GM21737 (cell line): ENCODE data around the gene HOXB8.

Experiments
- ATAC-seq: cut with Tn5 transposase; IDR thresholded peaks from one replicate; pipeline ENCODE4 v1.9.1; 2021; ENCODE audit warnings: mild to moderate bottlenecking, moderate library complexity; ENCODE audit not compliant: unreplicated experiment

HOXB8 gene

GRCh38 chr17:48624544-48625494, 9.7 kb upstream of the HOXB8 start:
- no peak for ATAC-seq

- ATAC-seq = no peak
Measured at GRCh38 chr17:48624118-48624517, 9.0 kb upstream of the HOXB8 start.

GRCh38 chr17:48623583-48623982, 8.5 kb upstream of the HOXB8 start:
- ATAC-seq = no peak

DNA sequence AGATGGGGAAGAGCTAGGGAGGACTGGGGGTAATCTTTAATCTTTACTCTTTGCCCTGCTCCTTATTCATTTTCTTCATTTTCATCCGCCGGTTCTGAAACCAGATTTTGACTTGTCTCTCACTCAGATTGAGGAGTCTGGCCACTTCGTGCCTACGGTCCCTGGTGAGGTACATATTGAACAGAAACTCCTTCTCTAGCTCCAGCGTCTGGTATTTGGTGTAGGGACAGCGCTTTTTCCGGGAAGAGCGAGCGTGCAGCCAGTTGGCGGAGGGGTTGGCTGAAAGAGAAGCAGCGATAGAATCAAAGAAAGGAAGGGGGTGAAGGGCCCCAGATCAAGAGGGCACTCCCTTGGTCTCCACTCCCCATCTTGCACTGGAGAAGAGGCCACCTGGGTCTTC, 7.8 kb upstream of the HOXB8 start:
- ATAC-seq = no peak

DNA sequence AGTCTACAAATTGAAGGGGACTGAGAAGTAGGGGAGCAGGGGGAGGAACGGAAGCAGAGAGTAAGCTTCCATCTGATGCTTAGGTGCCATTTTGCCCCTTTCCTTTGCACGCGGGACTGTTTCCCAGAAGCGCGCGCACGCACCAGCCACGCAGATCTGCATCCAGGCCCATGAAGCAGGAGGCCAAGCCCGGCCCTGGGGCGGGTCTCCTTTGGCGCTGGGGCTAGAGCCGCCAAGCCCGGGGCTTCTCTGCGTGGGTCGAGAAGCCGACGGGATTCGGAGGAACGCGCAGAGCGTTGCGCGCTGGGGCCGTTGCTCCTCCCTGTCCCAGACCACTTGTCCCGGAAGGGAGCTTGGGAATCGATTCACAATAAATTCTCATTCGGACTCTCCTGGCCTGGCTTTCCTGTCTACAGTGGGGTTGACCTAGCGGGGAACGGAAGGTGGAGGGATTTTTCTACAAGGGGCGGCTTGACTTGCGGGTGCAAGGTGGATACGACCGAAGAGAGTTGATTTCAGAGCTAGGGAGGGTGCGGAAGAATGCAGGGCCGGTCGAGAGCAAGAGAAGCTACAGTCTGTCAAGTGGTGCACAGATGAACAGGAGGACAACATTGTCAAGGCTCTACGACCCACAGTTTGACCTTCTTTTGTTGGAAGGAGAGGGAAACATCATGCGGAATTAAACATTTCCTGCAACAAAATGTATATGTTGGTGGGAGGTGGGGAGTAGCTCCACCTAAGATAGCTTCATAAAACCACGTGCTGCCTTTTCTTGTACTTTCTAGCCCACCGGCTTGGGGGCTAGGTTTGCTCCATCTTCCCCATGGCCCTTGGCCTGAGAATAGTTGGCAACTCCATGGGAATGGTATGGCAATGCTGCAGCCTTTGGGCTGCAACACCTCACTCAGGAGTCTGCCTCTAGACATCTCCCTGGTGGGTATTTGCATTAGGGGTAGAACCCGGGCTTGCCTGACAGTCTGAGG, 6.6 kb upstream of the HOXB8 start:
- no peak for ATAC-seq

- ATAC-seq = no peak
Measured at GRCh38 chr17:48620461-48621139, 5.5 kb upstream of the HOXB8 start.

DNA sequence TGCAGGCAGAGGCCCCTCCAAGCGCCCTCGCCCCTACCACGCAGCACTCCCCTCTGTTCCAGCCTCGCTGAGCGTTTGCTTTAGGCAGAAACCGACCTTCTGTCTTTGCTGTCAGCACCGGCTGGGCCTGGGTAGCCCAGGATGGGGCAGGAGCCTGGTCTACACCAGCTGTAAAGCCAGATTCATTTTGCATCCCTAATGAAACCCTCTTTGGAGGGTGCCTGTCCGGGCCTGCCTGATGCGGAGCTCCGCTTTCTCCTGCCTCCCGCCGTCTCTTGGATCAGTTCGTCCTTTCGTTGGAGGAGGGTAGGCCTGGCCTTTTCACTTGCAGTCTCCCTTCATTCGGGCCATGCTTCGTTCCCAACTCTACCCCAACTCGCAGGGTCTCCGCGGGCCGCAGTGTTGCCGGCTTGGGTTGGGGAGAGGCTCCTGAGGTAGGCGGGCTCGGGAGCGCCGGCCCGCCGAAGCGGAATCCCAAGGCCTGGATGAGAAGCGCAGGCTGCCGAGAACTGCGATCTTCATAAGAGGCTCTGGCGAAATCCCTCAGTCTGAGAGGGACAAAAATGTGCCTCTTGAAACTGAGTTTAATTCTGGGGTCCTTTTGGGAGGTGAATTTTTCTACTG, 4.8 kb upstream of the HOXB8 start:
- no peak for ATAC-seq

GRCh38 chr17:48618256-48618896, 3.3 kb upstream of the HOXB8 start:
- no peak for ATAC-seq

DNA sequence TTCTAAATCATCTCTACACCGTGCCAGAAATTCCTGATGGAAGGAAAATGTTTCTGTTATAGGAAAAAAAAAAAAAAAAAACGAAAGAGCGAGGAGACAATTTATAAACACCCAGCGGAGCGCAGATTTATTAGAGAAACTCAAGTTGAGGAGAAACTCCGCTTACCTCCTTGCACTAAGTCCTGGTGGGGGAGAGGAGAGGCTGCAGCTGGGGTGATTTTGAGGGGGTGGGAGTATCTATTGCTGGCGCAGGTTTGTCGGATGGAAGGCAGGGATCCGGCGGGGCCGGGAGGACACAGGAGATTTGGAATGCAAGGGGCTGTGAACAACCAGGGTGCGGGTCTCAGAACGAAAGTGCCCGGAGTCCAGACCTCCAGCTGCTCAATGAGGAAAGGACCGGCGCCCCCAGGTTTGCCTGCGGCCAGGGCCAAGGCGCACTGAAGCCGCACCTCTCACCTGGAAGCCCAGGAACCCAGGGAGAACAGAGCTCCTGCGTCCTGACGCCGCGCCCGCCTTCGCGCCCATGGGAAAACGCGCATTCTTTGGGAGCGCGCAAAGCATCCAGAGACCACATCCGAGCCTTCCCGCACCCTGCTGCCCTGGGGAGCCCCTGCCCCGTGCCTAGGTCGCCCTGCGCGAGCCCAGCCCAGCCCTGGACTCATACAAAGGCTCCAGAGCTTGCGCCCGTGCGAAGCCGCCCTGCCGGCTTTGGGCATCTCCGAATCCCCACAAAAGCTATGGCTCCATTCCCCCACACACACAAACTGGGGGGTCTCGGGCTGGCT, 2.6 kb upstream of the HOXB8 start:
- no peak for ATAC-seq

GRCh38 chr17:48616717-48617470, 1.8 kb upstream of the HOXB8 start:
- no peak for ATAC-seq

DNA sequence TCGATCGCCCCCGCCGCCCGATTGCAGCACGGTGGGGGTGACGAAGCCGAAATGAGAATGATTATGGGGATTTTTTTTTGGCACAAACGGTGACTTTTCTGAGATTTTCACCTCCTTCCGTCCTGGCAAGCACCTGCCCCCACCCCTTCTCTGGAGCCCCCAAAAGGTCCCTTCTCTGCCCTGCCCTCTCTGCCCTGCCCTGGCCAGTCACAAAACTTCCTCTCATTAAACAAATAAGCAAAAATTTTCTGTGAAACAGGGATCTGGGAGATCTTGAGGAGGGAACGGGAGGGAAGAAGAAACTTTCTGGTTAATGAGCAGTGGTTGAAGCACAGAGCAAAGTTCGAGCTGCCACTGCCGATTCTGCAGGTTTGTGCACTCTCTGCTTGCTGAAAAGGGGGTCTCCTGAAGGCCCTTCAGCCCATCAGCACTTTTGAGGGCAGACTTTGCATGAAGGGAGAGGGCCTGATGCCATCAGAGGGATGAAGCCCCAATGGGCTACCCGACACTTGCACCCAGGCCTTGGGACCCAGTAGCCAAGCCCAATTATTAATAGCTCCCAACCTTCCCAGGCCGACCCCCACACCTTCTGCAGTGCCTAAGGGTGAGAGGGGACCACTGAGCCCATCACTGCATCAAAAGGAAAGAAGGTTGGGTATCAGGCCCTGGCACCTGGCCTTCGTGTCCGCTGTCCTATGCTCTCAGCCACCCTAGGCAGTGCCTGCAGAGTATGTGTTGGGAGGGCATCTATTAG, 1.0 kb upstream of the HOXB8 start:
- ATAC-seq = no peak

GRCh38 chr17:48613862-48614694, 1.0 kb downstream of the HOXB8 start:
- ATAC-seq = no peak

GRCh38 chr17:48612854-48613691, 2.0 kb downstream of the HOXB8 start:
- ATAC-seq = no peak

GRCh38 chr17:48612456-48612853, 2.6 kb downstream of the HOXB8 start:
- ATAC-seq = no peak

DNA sequence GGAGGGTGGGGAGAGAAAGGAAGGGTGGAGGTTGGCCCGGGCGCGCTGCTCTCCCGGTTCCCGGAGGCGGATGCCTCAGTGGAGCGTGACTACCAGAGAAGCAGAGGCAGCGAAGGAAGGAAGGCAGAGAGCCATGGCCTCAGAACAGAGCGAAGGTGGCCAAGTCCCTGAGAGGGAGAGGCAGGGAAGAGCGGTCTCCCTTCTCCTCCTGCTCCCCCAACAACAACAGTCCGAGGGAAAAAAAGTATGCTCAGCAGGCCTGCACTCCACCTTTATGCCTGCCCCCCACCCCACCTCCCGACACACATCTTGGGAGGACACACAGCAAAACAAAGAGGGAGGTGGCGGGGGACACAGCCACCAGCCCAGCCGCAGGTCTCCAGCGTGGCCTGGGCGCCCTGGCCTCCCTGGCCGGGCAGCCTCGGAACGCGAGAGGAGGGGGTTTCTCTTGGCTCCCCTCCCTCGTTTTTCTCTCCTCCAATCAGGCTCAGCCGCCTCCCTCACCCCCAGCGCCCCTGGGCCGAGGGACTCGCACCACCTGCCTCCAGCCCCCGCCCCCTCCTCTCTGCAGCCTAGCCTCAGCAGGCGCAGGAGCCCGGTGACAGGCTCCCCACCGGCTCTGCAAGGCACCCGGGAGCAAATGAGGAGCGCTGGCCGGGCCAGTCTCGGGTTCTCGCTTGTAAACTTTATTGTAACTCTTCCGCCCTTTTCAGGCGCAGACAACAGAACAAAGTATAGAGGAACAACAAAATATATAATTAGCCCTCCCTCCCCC, 3.2 kb downstream of the HOXB8 start:
- ATAC-seq = no peak
